ENCODE data around the gene AGBL4. TPM values are rescaled to one million over a fixed set of nuclear protein-coding genes. Genes with fewer than 3 reads are reported as not detected.

The AGBL4 gene
- polyA plus RNA-seq, 1 donor (not counting 4 experiments of a cell fraction or from before 2014, with no cell fraction given) = not detected

GRCh38 chr1:48753293-48753692 is 1270.5 kb downstream of the AGBL4 start:
- H3K9ac ChIP-seq (ENCODE audit: control insufficient read depth, extremely low read depth, insufficient read depth, low read length) = no peak overlapping the region
- TF ChIP-seq, protein P1, sequence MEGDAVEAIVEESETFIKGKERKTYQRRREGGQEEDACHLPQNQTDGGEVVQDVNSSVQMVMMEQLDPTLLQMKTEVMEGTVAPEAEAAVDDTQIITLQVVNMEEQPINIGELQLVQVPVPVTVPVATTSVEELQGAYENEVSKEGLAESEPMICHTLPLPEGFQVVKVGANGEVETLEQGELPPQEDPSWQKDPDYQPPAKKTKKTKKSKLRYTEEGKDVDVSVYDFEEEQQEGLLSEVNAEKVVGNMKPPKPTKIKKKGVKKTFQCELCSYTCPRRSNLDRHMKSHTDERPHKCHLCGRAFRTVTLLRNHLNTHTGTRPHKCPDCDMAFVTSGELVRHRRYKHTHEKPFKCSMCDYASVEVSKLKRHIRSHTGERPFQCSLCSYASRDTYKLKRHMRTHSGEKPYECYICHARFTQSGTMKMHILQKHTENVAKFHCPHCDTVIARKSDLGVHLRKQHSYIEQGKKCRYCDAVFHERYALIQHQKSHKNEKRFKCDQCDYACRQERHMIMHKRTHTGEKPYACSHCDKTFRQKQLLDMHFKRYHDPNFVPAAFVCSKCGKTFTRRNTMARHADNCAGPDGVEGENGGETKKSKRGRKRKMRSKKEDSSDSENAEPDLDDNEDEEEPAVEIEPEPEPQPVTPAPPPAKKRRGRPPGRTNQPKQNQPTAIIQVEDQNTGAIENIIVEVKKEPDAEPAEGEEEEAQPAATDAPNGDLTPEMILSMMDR (optimal IDR thresholded peaks at IDR 0.05 in 1 of 3, IDR thresholded peaks at IDR 0.05 in 1 of 3, conservative IDR thresholded peaks at IDR 0.05 in 1 of 3; ENCODE audit: extremely low read depth in 1 of 3, insufficient read depth in 2 of 3, low read length in 3 of 3) = no peak
- no peak for TF ChIP-seq EZH2 (IDR thresholded peaks at IDR 0.05; ENCODE audit: low read length)
- H3K9me3 ChIP-seq (ENCODE audit: control insufficient read depth, low read depth, low read length) = no peaks in the 10 kb centered on the region
- H3K4me2 ChIP-seq (ENCODE audit: control insufficient read depth, extremely low read depth, insufficient read depth, low read depth, low read length) = no peak overlapping the region
- H3K27ac ChIP-seq (ENCODE audit: control insufficient read depth, insufficient read depth, low read length) = no peak overlapping the region
- no peak for DNase-seq (ENCODE audit: low read depth, low spot score)
- H3K4me1 ChIP-seq (ENCODE audit: control insufficient read depth, extremely low read depth, insufficient read depth, low read length) = no peaks in the 10 kb centered on the region
- no peaks in the 10 kb centered on the region for H4K20me1 ChIP-seq (ENCODE audit: control insufficient read depth, extremely low read depth, insufficient read depth, low read length)
- H3K79me2 ChIP-seq (ENCODE audit: control insufficient read depth, insufficient read depth, low read length) = no peaks in the 10 kb centered on the region
- H3K4me3 ChIP-seq (ENCODE audit: control insufficient read depth in 2 of 3, extremely low read depth in 1 of 3, insufficient read depth in 2 of 3, low read depth in 1 of 3, low read length in 3 of 3) = no peak overlapping the region
- FAIRE-seq = no peak
- H3K9me1 ChIP-seq (ENCODE audit: control insufficient read depth, extremely low read depth, insufficient read depth, low read length) = no peaks in the 10 kb centered on the region
- no peaks in the 10 kb centered on the region for H3K36me3 ChIP-seq (ENCODE audit: control insufficient read depth in 2 of 2, extremely low read depth in 1 of 2, insufficient read depth in 2 of 2, low read length in 2 of 2)
- H3K27me3 ChIP-seq (ENCODE audit: control insufficient read depth, extremely low read depth, insufficient read depth, low read length) = no peaks in the 10 kb centered on the region
- dilution Hi-C loops (cut with MboI; ENCODE audit: extremely low pct_ligation_motif_present, low sequenced_read_pairs) = no loop called here
- no peak overlapping the region for H2AFZ ChIP-seq (ENCODE audit: control insufficient read depth, low read length)

GRCh38 chr1:48750109-48750508 is 1273.6 kb downstream of the AGBL4 start:
- Histone ChIP-seq H3K27ac (ENCODE audit: control insufficient read depth, insufficient read depth, low read length) (no peak overlapping the region), H2AFZ (ENCODE audit: control insufficient read depth, low read length) (no peak overlapping the region), H3K9me1 (ENCODE audit: control insufficient read depth, extremely low read depth, insufficient read depth, low read length) (no peaks in the 10 kb centered on the region), H3K4me1 (ENCODE audit: control insufficient read depth, extremely low read depth, insufficient read depth, low read length) (no peaks in the 10 kb centered on the region), H3K27me3 (ENCODE audit: control insufficient read depth, extremely low read depth, insufficient read depth, low read length) (no peaks in the 10 kb centered on the region), H3K79me2 (ENCODE audit: control insufficient read depth, insufficient read depth, low read length) (no peaks in the 10 kb centered on the region), H3K9ac (ENCODE audit: control insufficient read depth, extremely low read depth, insufficient read depth, low read length) (no peak overlapping the region), H4K20me1 (ENCODE audit: control insufficient read depth, extremely low read depth, insufficient read depth, low read length) (no peaks in the 10 kb centered on the region), H3K36me3 (ENCODE audit: control insufficient read depth in 2 of 2, extremely low read depth in 1 of 2, insufficient read depth in 2 of 2, low read length in 2 of 2) (no peaks in the 10 kb centered on the region), H3K9me3 (ENCODE audit: control insufficient read depth, low read depth, low read length) (no peaks in the 10 kb centered on the region), H3K4me3 (ENCODE audit: control insufficient read depth in 2 of 3, extremely low read depth in 1 of 3, insufficient read depth in 2 of 3, low read depth in 1 of 3, low read length in 3 of 3) (no peak overlapping the region), H3K4me2 (ENCODE audit: control insufficient read depth, extremely low read depth, insufficient read depth, low read depth, low read length) (no peak overlapping the region)
- FAIRE-seq (no peak), DNase-seq (ENCODE audit: low read depth, low spot score) (no peak)
- dilution Hi-C loops (cut with MboI; ENCODE audit: extremely low pct_ligation_motif_present, low sequenced_read_pairs) = no loop called here
- TF ChIP-seq, protein P1 (optimal IDR thresholded peaks at IDR 0.05 in 1 of 3, IDR thresholded peaks at IDR 0.05 in 1 of 3, conservative IDR thresholded peaks at IDR 0.05 in 1 of 3; ENCODE audit: extremely low read depth in 1 of 3, insufficient read depth in 2 of 3, low read length in 3 of 3) = no peak
- TF ChIP-seq EZH2 (IDR thresholded peaks at IDR 0.05; ENCODE audit: low read length) = no peak

All from keratinocyte (primary cell).